Duodenal mucosa (tissue), 2 donors: Measurements from ENCODE around the gene LSP1.

ENCODE experiments used
- H3K27ac ChIP-seq: one replicate; pipeline ENCODE4 v1.7.0; 2013; ENCODE audit warnings: low read depth, low read length
- H3K27me3 ChIP-seq, 2 donors: one replicate each; pipeline ENCODE4 v1.7.0; 2013; ENCODE audit warnings: low read length in 2 of 2, control low read depth in 1 of 2; ENCODE audit not compliant: insufficient read depth in 2 of 2, control insufficient read depth in 1 of 2
- H3K36me3 ChIP-seq, 2 donors: one replicate each; pipeline ENCODE4 v1.7.0; 2013; ENCODE audit warnings: low read length in 2 of 2, control low read depth in 1 of 2; ENCODE audit not compliant: insufficient read depth in 2 of 2, control insufficient read depth in 1 of 2
- H3K4me1 ChIP-seq, 2 donors: one replicate each; pipeline ENCODE4 v1.7.0; 2013; ENCODE audit warnings: low read length in 2 of 2, control low read depth in 1 of 2; ENCODE audit not compliant: insufficient read depth in 2 of 2, control insufficient read depth in 1 of 2
- H3K4me3 ChIP-seq, 2 donors: one replicate each; pipeline ENCODE4 v1.7.0; 2013; ENCODE audit warnings: low read length in 2 of 2, low read depth in 1 of 2
- H3K9ac ChIP-seq, 2 donors: one replicate each; pipeline ENCODE4 v1.7.0; 2013; ENCODE audit warnings: low read length in 2 of 2, low read depth in 1 of 2
- H3K9me3 ChIP-seq, 2 donors: one replicate each; pipeline ENCODE4 v1.7.0; 2013; ENCODE audit warnings: low read length in 2 of 2, control low read depth in 1 of 2; ENCODE audit not compliant: control insufficient read depth in 1 of 2

The LSP1 gene

DNA sequence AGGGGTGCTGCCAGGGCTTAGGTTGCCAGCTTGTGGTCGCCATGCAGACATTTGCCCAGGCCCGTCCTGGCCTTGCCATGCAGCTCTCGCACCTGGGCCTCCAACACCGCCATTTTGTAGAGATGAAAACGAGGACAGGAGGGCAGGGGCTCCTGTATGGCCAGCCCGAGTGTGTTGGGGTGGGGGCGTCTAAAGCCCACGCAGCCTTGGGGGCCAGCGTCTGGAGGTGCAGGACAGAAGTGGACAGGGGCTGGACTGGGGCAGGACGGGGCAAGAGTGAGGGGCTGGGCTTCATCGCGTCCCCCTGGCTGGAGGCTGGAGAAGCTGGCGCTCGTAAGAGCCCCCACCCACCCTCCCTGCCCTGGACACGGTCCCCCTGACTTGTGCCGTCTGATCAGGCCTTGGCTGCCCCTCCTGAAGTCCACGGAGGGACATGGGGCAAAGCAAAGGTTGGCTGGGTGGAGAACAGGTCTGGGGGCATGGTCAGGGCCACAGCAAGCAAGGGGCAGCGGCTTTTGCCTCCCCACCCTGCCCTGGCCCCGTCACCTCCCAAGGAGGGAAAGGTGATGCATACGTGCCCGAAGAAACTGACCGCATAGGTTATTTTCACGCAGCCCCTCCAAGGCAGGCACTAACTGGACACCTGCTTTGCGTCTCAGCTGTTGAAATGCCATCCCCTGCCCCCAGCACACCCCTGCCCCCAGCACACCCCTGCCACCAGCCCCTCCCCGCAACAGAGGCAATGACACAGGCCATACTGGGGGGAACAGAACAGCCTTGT is 67.4 kb downstream of the LSP1 start:
- no peaks in the 10 kb centered on the region for H3K36me3 ChIP-seq
- no peak overlapping the region for H3K4me3 ChIP-seq
- H3K9me3 ChIP-seq: no peaks in the 10 kb centered on the region
- no peaks in the 10 kb centered on the region for H3K27me3 ChIP-seq
- no peak overlapping the region for H3K27ac ChIP-seq
- no peak overlapping the region for H3K9ac ChIP-seq
- H3K4me1 ChIP-seq: no peaks in the 10 kb centered on the region

DNA sequence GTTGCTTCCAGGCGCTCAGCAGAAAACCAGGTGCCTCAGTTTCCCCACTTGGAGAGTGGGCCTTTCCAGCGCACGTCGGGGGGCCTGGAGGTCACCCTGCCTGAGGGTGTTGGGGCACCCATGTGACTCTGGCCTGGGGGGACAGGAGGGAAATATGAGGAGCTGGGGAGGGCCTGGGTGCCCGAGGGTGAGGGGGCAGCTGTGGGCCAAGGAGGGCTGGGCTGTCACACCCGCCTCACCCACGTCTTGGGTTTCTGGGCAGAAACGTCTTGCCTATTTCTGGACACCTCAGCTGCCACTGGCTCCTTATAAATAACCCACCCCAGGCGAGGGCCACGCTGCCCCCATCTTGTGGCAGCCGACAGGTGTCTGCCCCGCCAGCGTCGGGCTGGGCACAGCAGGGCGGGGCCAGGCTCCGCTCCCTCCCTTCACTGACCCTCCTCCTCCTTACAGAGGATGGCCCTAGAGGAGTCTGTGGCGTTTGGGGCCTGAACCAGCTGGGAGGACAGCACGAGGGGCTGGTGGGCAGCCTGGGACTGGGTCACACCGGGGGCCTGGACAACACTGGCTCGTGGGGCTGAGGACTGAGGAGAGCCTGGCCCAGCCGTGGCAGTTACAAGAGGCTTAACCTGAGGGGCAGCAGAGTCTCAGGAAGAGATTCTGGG is 68.2 kb downstream of the LSP1 start:
- Histone ChIP-seq H3K9ac (no peak overlapping the region), H3K27ac (no peak overlapping the region), H3K36me3 (no peaks in the 10 kb centered on the region), H3K4me3 (no peak overlapping the region), H3K27me3 (no peaks in the 10 kb centered on the region), H3K9me3 (no peaks in the 10 kb centered on the region), H3K4me1 (no peaks in the 10 kb centered on the region)

- Histone ChIP-seq H3K27ac (no peak overlapping the region), H3K4me3 (no peak overlapping the region), H3K27me3 (no peaks in the 10 kb centered on the region), H3K4me1 (no peaks in the 10 kb centered on the region), H3K36me3 (no peaks in the 10 kb centered on the region), H3K9me3 (no peaks in the 10 kb centered on the region), H3K9ac (no peak overlapping the region)
Observed at GRCh38 chr11:1921574-1922141, 68.8 kb downstream of the LSP1 start.

GRCh38 chr11:1922481-1923081 is 69.7 kb downstream of the LSP1 start:
- Histone ChIP-seq H3K36me3 (no peaks in the 10 kb centered on the region), H3K4me3 (no peak overlapping the region), H3K9me3 (no peaks in the 10 kb centered on the region), H3K4me1 (no peaks in the 10 kb centered on the region), H3K27me3 (no peaks in the 10 kb centered on the region), H3K9ac (no peak overlapping the region), H3K27ac (no peak overlapping the region)

DNA sequence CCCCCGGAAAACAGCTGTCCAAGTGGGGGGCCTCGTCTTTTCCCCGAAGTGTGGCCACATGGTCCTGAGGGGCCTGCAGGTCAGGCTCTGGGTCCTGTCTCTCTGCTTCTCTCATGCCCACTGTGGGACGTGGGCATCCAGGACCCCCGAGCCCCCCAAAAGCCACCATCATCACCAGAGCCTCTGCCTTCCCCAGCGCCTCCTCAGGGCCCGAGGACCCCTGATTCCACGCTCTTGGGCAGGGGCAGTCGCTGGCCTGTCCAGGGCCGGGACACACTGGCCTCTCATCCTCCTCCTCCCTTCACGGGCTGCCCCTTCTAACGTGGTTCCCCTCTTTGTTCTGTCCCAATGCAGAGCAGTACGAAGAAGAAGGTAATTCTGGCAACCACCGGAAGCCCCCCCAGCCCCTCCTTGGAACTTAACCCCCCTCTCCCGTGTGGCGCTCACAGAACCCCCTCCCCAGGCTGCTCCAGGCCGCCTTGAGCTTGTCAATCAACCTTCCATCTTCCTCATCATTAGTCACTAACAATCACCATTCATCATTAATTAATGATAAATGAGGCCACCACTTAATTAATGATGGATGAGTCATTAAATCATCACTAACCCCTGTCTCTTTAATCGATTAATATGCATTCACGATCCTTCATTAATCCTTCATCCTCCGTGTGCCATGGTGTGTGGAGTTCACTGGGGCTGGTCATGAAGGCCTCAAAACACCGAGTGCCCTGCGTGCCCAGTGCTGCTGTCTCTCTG is 70.5 kb downstream of the LSP1 start:
- Histone ChIP-seq H3K9ac (no peak overlapping the region), H3K27ac (no peak overlapping the region), H3K36me3 (no peaks in the 10 kb centered on the region), H3K4me3 (no peak overlapping the region), H3K27me3 (no peaks in the 10 kb centered on the region), H3K9me3 (no peaks in the 10 kb centered on the region), H3K4me1 (no peaks in the 10 kb centered on the region)

- no peak overlapping the region for H3K4me3 ChIP-seq
- no peaks in the 10 kb centered on the region for H3K9me3 ChIP-seq
- no peaks in the 10 kb centered on the region for H3K27me3 ChIP-seq
- no peak overlapping the region for H3K9ac ChIP-seq
- no peaks in the 10 kb centered on the region for H3K4me1 ChIP-seq
- H3K36me3 ChIP-seq: no peaks in the 10 kb centered on the region
- no peak overlapping the region for H3K27ac ChIP-seq
Observed at GRCh38 chr11:1924181-1924580, 71.3 kb downstream of the LSP1 start.

GRCh38 chr11:1924646-1925372 is 71.9 kb downstream of the LSP1 start:
- no peaks in the 10 kb centered on the region for H3K4me1 ChIP-seq
- H3K27me3 ChIP-seq: no peaks in the 10 kb centered on the region
- H3K4me3 ChIP-seq: no peak overlapping the region
- no peak overlapping the region for H3K9ac ChIP-seq
- H3K36me3 ChIP-seq: no peaks in the 10 kb centered on the region
- H3K9me3 ChIP-seq: no peaks in the 10 kb centered on the region
- no peak overlapping the region for H3K27ac ChIP-seq

DNA sequence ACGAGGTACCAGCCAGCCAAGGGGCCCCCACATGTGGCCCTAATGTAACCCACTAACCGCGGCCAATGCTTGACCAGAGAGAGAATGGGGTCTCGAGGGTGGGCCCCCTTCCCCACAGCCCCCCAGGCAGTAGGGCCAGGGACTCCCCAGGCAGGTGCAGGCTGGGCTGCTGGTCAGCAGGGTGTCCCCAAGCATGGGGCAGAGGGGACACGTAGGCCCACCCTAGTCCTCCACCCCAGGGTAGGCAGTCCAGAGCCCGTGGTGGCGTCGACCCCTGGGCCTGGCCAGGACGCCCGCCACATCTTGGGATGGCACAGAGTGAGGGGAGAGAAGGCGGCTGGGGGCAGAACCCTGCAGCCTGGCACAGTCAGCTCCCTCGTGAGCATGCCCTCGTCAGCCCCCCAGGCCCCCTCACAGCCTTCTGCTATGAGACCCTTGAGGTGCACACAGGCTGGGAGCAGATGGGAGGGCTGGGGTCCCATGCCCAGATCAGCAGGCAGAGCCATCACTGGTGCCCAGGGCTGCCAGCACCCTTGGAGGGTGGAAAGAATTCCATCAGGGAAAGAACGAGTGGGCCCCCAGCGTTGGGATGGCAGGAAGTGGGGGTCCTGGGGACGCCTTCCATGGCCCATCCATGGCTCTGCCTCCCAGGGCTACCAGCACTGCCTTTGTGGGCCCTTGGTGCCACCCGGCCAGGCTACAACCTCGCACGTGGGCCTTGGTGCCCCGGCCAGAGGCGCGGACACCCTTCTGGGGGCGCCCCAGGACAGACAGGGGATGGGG is 72.7 kb downstream of the LSP1 start:
- no peaks in the 10 kb centered on the region for H3K4me1 ChIP-seq
- no peaks in the 10 kb centered on the region for H3K9me3 ChIP-seq
- no peaks in the 10 kb centered on the region for H3K36me3 ChIP-seq
- H3K27me3 ChIP-seq: no peaks in the 10 kb centered on the region
- no peak overlapping the region for H3K4me3 ChIP-seq
- no peak overlapping the region for H3K9ac ChIP-seq
- H3K27ac ChIP-seq: no peak overlapping the region
